ENCODE data around the gene TMEM117.

The TMEM117 gene

GRCh38 chr12:43835656-43836474 lies at the start of gene TMEM117:
Gene TMEM117, plus strand, starts transcription at chr12:43836081.
- in situ Hi-C loops (cut with MboI; ENCODE audit: low sequenced_read_pairs): no loop called here

- in situ Hi-C loops (cut with MboI; ENCODE audit: low sequenced_read_pairs): no loop called here
These were observed 48.8 kb upstream of the TMEM117 start for GRCh38 chr12:43786899-43787693.

- in situ Hi-C loops (cut with MboI; ENCODE audit: low sequenced_read_pairs): no loop called here
These were observed 45.9 kb upstream of the TMEM117 start for GRCh38 chr12:43789941-43790340.

- in situ Hi-C loops (cut with MboI; ENCODE audit: low sequenced_read_pairs): no loop called here
These were observed 40.1 kb upstream of the TMEM117 start for GRCh38 chr12:43795716-43796280.

GRCh38 chr12:43797561-43798217 lies 38.2 kb upstream of the TMEM117 start:
- in situ Hi-C loops (cut with MboI; ENCODE audit: low sequenced_read_pairs): no loop called here

GRCh38 chr12:43805149-43805859 lies 30.6 kb upstream of the TMEM117 start:
- in situ Hi-C loops (cut with MboI; ENCODE audit: low sequenced_read_pairs): no loop called here

- in situ Hi-C loops (cut with MboI; ENCODE audit: low sequenced_read_pairs): no loop called here
These were observed 29.8 kb upstream of the TMEM117 start, which contains the start of gene TWF1 for GRCh38 chr12:43805860-43806736. Gene TWF1, minus strand, starts transcription at chr12:43806317. Its CDS starts 72 bp downstream, at chr12:43806245.

- in situ Hi-C loops (cut with MboI; ENCODE audit: low sequenced_read_pairs): no loop called here
These were observed 29.2 kb upstream of the TMEM117 start for GRCh38 chr12:43806737-43807072.

- in situ Hi-C loops (cut with MboI; ENCODE audit: low sequenced_read_pairs): no loop called here
These were observed 28.5 kb upstream of the TMEM117 start for GRCh38 chr12:43807386-43807785.

GRCh38 chr12:43812057-43812456 lies 23.8 kb upstream of the TMEM117 start:
- in situ Hi-C loops (cut with MboI; ENCODE audit: low sequenced_read_pairs): no loop called here

GRCh38 chr12:43812926-43813325 lies 23.0 kb upstream of the TMEM117 start:
- in situ Hi-C loops (cut with MboI; ENCODE audit: low sequenced_read_pairs): no loop called here

- in situ Hi-C loops (cut with MboI; ENCODE audit: low sequenced_read_pairs): no loop called here
These were observed 20.5 kb upstream of the TMEM117 start for GRCh38 chr12:43815416-43815815.

- in situ Hi-C loops (cut with MboI; ENCODE audit: low sequenced_read_pairs): no loop called here
These were observed 19.7 kb upstream of the TMEM117 start for GRCh38 chr12:43816168-43816567.

GRCh38 chr12:43824207-43824775 lies 11.6 kb upstream of the TMEM117 start:
- in situ Hi-C loops (cut with MboI; ENCODE audit: low sequenced_read_pairs): no loop called here

- in situ Hi-C loops (cut with MboI; ENCODE audit: low sequenced_read_pairs): no loop called here
These were observed 9.2 kb upstream of the TMEM117 start for GRCh38 chr12:43826681-43827080.

GRCh38 chr12:43827093-43827492 lies 8.8 kb upstream of the TMEM117 start:
- in situ Hi-C loops (cut with MboI; ENCODE audit: low sequenced_read_pairs): no loop called here

- in situ Hi-C loops (cut with MboI; ENCODE audit: low sequenced_read_pairs): no loop called here
These were observed 3.3 kb upstream of the TMEM117 start for GRCh38 chr12:43832463-43833168.

- in situ Hi-C loops (cut with MboI; ENCODE audit: low sequenced_read_pairs): no loop called here
These were observed 621 bp upstream of the TMEM117 start for GRCh38 chr12:43835264-43835655.
